ENCODE results near the gene SLC2A11.

DNA sequence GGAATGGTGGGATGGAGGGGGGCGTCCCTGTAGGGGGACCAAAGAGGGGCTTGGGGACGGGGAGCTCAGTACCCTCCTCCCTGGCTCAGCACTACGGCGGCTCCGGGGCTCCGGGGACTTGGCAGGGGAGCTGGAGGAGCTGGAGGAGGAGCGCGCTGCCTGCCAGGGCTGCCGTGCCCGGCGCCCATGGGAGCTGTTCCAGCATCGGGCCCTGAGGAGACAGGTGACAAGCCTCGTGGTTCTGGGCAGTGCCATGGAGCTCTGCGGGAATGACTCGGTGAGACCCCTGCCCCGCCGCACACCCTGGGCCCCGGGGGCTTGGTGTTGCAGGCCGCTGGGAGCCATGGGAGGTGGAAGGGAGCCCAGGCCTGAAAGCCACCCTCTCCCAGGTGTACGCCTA, 24.7 kb downstream of the SLC2A11 start:
- TF ChIP-seq CTCF (IDR thresholded peaks at IDR 0.05; ENCODE audit: insufficient read depth, low read depth, low read length) (no peak), EZH2 (IDR thresholded peaks at IDR 0.05; ENCODE audit: insufficient read depth, low read length) (no peak)

Measured in astrocyte (in vitro differentiated cells and primary cell).